ENCODE measurements around the gene IGSF9. TPM values are rescaled to one million over a fixed set of nuclear protein-coding genes. Genes with fewer than 3 reads are reported as not detected.

Gene IGSF9
- total RNA-seq, 3 donors from 2014 or later: 21.5 to 70.8 (median 25.9) TPM

DNA sequence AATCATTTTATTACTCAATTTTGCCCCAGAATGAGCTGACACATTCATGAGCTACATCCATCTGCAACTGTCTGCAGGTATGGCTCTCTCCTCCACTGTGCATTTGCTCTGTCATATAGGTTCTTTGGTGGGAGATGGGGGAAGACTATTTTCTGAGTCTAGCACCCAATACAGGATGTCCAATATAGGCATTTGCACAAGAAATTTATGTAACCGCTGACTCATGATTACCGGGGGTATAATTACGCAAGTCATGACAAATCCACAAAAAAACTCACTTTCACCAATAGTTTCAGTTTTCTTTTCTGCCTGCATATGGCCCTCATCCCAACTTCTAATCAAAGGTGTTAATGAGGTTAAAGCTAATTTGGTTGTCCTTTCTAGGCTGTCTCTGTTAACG is 65.4 kb downstream of the IGSF9 start:
- no peak for DNase-seq
- TF ChIP-seq, protein P1, sequence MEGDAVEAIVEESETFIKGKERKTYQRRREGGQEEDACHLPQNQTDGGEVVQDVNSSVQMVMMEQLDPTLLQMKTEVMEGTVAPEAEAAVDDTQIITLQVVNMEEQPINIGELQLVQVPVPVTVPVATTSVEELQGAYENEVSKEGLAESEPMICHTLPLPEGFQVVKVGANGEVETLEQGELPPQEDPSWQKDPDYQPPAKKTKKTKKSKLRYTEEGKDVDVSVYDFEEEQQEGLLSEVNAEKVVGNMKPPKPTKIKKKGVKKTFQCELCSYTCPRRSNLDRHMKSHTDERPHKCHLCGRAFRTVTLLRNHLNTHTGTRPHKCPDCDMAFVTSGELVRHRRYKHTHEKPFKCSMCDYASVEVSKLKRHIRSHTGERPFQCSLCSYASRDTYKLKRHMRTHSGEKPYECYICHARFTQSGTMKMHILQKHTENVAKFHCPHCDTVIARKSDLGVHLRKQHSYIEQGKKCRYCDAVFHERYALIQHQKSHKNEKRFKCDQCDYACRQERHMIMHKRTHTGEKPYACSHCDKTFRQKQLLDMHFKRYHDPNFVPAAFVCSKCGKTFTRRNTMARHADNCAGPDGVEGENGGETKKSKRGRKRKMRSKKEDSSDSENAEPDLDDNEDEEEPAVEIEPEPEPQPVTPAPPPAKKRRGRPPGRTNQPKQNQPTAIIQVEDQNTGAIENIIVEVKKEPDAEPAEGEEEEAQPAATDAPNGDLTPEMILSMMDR (IDR thresholded peaks at IDR 0.05): no peak
- H3K36me3 ChIP-seq (ENCODE audit: low read depth): no peaks in the 10 kb centered on the region
- no peak for ATAC-seq
- no peak overlapping the region for H3K4me3 ChIP-seq
- intact Hi-C loops (cut with DNase I, micrococcal nuclease): no loop called here
- H3K4me1 ChIP-seq (ENCODE audit: low read depth): peaks cover 17% of the 10 kb centered on the region
- H3K9me3 ChIP-seq: no peaks in the 10 kb centered on the region

DNA sequence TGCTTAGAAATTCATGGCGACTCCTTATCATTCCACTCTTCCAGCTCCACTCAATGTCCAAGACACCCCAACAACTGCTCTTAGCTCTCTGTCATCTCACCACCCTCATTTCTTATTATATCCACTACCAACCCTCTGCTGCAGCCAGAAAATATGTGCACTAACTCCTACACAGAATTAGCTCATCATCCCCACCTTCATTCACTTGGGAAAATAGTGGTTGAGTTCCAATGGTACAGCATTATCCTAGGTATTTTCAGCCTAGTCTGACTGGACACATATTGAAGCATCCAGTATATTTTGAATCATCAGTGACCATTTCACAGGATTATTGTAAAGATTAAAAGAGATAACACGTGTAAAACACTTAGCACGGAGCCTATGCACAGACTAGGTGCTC is 66.3 kb downstream of the IGSF9 start:
- Histone ChIP-seq H3K9me3 (no peaks in the 10 kb centered on the region), H3K36me3 (ENCODE audit: low read depth) (no peaks in the 10 kb centered on the region), H3K4me3 (no peak overlapping the region), H3K4me1 (ENCODE audit: low read depth) (peaks cover 17% of the 10 kb centered on the region)
- intact Hi-C loops (cut with DNase I, micrococcal nuclease): no loop called here
- DNase-seq: no peak
- TF ChIP-seq, protein P1 (IDR thresholded peaks at IDR 0.05): no peak
- ATAC-seq: no peak

DNA sequence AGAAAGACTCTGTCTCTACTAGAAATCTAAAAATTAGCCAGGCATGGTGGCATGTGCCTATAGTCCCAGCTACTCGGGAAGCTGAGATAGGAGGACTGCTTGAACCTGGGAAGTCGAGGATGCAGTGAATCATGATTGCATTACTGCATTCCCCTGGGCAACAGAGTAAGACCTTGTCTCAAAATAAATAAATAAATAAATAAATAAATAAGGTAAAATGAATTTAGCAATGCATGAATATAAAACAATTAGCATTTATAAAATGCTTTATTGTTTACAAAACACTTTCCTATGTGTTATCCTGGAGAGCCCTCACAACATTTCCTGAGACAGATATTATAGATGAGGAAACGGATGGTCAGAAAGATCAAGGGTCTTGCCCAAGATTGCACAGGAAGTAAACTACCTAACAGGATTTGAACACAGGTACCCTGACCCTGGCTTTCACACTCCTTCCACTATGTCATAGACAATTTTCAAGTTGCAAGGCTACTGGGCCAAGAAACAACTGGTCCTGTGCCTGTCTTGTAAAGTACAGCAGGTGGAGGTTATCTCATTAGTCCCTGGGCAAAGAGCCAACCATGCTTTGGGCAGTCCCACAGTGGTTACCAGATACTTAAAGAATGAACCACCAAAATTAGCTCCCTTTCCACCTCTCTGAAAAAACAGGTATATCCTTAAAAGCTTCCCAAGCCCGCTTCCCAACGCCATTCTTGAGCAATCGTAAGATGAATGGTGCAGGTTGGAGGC is 67.5 kb downstream of the IGSF9 start:
- TF ChIP-seq, protein P1 (IDR thresholded peaks at IDR 0.05): no peak
- no peaks in the 10 kb centered on the region for H3K9me3 ChIP-seq
- ATAC-seq (no peak), DNase-seq (no peak)
- peaks cover 13% of the 10 kb centered on the region for H3K4me1 ChIP-seq (ENCODE audit: low read depth)
- intact Hi-C loops (cut with DNase I, micrococcal nuclease): no loop called here
- no peaks in the 10 kb centered on the region for H3K36me3 ChIP-seq (ENCODE audit: low read depth)
- H3K4me3 ChIP-seq: no peak overlapping the region

Small RNA genes within 50 kb of the gene (microRNA-seq; reads per million reads assigned to microRNA genes)
- not detected for gene MIR4259

Other genes starting within 250 kb of the IGSF9 start
- under 1 TPM in 1 of 3 donors, not detected in 2; 0.20 TPM for gene CRP, start 231.0 kb downstream of the IGSF9 start, total RNA-seq
- gene DUSP23, start 164.7 kb downstream of the IGSF9 start, total RNA-seq: 10 to 100 TPM; 33.6 to 58.5 (median 48.8) TPM
- gene FCRL6, start 143.3 kb downstream of the IGSF9 start, total RNA-seq: under 1 TPM; 0.38 to 0.82 (median 0.41) TPM
- gene SLAMF8, start 118.7 kb downstream of the IGSF9 start, total RNA-seq: 1 to 10 TPM; 1.7 to 8.7 (median 5.9) TPM
- gene VSIG8, start 83.0 kb downstream of the IGSF9 start, total RNA-seq: not detected
- gene CFAP45, start 45.4 kb downstream of the IGSF9 start, total RNA-seq: under 1 TPM in 2 of 3 donors, not detected in 1; 0.36 to 0.57 TPM
- gene TAGLN2, start 20.1 kb downstream of the IGSF9 start, total RNA-seq: 100 to 1,000 TPM; 137 to 296 (median 264) TPM
- gene SLAMF9, start 8.6 kb upstream of the IGSF9 start, total RNA-seq: not detected
- 1 to 10 TPM; 5.0 to 6.3 (median 5.9) TPM for gene PIGM, start 86.4 kb upstream of the IGSF9 start, total RNA-seq
- gene KCNJ10, start 124.5 kb upstream of the IGSF9 start, total RNA-seq: under 1 TPM; 0.23 to 0.73 (median 0.27) TPM
- gene KCNJ9, start 135.9 kb upstream of the IGSF9 start, total RNA-seq: under 1 TPM in 1 of 3 donors, not detected in 2; 0.47 TPM
- gene IGSF8, start 153.0 kb upstream of the IGSF9 start, total RNA-seq: 10 to 100 TPM; 38.3 to 65.0 (median 39.1) TPM
- 100 to 1,000 TPM in 1 of 3 donors, 1 to 10 TPM in 2; 2.6 to 124 (median 4.0) TPM for gene ATP1A2, start 170.1 kb upstream of the IGSF9 start, total RNA-seq
- gene ATP1A4, start 206.0 kb upstream of the IGSF9 start, total RNA-seq: under 1 TPM in 1 of 3 donors, not detected in 2; 0.16 TPM
- under 1 TPM in 2 of 3 donors, not detected in 1; 0.34 to 0.82 TPM for gene CASQ1, start 245.0 kb upstream of the IGSF9 start, total RNA-seq

Data from mucosa of descending colon (tissue), 3 donors.